Measurements from ENCODE around the gene ZSCAN20. TPM values are rescaled to one million over a fixed set of nuclear protein-coding genes. Genes with fewer than 3 reads are reported as not detected.

ZSCAN20 gene
- total RNA-seq, 4 donors from 2014 or later: 5.1 to 8.2 (median 7.0) TPM

DNA sequence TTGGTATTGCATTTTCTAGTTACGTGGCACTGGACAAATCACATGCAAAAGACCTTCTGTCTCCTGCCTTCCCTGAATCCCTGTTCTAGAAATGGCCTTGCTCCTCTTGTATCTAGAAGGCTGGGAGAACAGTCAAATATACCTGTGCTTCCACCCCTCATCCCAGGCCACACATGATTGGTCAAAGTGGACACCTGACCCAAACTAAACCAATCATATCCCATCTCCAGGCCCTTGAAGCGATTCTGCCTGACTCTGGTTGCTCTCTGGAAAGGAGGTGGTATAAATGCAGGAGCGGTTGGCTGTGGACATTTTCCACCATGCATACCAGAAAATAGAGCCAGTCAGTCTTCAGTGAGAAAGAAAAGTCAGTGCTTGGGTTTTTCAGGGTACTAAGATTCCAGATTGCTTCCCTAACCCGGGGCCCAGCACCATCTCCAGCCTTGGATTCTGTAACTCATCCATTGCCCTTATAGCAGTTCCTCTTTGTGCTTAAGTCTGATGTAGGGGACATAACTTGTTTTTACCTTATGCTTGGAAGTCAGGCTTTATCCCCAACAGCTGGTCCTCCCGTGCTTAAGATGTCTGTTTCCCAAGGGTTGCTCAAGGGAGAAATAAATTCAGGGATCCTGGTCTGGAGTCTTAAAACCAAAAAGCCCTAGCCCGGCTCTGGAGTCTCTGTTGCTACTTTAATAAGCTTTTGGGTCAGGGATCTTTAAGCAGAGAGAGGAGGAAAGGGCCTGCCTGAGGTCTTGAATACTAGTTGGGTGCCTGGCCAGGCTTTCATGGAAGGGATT is 33.9 kb upstream of the ZSCAN20 start:
- Histone ChIP-seq H3K4me3 (replicated peaks in 1 of 3) (no peak overlapping the region), H3K27ac (no peak overlapping the region), H3K9me3 (no peaks in the 10 kb centered on the region), H3K27me3 (no peaks in the 10 kb centered on the region), H3K4me1 (no peaks in the 10 kb centered on the region), H3K36me3 (no peaks in the 10 kb centered on the region)
- WGBS, 2 donors: 86 to 92% methylated on average over 6 of the region's 6 CpGs
- TF ChIP-seq, protein P1, sequence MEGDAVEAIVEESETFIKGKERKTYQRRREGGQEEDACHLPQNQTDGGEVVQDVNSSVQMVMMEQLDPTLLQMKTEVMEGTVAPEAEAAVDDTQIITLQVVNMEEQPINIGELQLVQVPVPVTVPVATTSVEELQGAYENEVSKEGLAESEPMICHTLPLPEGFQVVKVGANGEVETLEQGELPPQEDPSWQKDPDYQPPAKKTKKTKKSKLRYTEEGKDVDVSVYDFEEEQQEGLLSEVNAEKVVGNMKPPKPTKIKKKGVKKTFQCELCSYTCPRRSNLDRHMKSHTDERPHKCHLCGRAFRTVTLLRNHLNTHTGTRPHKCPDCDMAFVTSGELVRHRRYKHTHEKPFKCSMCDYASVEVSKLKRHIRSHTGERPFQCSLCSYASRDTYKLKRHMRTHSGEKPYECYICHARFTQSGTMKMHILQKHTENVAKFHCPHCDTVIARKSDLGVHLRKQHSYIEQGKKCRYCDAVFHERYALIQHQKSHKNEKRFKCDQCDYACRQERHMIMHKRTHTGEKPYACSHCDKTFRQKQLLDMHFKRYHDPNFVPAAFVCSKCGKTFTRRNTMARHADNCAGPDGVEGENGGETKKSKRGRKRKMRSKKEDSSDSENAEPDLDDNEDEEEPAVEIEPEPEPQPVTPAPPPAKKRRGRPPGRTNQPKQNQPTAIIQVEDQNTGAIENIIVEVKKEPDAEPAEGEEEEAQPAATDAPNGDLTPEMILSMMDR (IDR thresholded peaks at IDR 0.05): no peak
- TF ChIP-seq POLR2A (IDR thresholded peaks at IDR 0.05): no peak
- DNase-seq: no peak
- intact Hi-C loops (cut with DNase I): no loop called here

DNA sequence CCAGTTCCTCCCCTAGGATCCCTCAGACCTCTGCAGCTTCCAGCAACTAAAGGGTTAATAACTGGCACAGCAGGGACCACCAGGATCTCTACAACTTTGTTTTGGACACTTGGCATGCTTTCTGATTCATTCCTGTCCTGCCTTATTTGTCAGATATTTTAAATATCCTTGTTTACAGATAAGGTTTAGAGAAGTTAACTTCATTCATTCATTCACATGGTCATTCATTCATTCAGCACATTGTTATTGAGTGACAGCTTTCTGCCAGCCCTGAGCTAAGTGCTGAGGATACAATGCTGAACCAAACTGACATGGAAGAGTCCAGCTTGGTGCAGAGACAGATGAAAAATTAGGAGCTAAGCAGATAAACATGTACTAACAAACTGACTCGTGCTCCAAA is 32.8 kb upstream of the ZSCAN20 start:
- H3K4me1 ChIP-seq: no peaks in the 10 kb centered on the region
- H3K4me3 ChIP-seq (replicated peaks in 1 of 3): no peak overlapping the region
- H3K27ac ChIP-seq: no peak overlapping the region
- no peaks in the 10 kb centered on the region for H3K36me3 ChIP-seq
- WGBS, 2 donors: 32 to 33% methylated on average over 1 of the region's 1 CpG
- TF ChIP-seq, protein P1 (IDR thresholded peaks at IDR 0.05): no peak
- TF ChIP-seq POLR2A (IDR thresholded peaks at IDR 0.05): no peak
- no peaks in the 10 kb centered on the region for H3K9me3 ChIP-seq
- no peaks in the 10 kb centered on the region for H3K27me3 ChIP-seq
- DNase-seq: no peak
- intact Hi-C loops (cut with DNase I): no loop called here

DNA sequence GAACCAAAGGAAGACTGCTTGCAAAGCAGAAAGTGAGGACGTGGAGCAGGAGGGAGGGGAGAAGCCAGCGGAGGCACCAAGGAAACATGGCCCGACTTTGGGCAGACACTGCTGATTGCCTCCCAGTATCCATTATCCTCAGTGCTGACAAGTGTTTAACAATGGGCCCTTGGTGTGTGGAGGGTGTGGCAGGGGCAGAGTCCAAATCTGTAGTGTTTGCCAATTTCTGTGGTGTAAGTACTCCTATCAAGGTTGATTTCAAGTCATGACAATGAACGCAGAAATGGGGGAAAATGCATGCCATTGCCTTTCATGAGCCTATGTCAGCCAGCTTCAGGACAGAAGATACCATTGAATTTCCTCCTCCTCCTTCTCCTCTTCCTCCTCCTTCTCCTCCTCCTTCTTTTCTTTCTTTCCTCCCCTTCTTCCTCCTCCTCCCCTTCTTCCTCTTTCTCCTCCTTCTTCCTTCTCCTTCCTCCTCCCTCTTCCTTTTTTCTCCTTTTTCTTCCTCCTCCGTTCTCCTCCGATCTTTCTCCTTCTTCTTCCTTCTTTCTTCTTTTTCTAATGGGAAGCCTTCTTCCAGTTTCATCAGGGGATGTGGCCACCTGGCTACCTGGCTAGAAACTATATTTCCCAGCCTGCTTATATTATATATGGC is 31.2 kb upstream of the ZSCAN20 start:
- Histone ChIP-seq H3K4me1 (no peaks in the 10 kb centered on the region), H3K4me3 (replicated peaks in 1 of 3) (no peak overlapping the region), H3K27me3 (no peaks in the 10 kb centered on the region), H3K27ac (no peak overlapping the region), H3K9me3 (no peaks in the 10 kb centered on the region), H3K36me3 (no peaks in the 10 kb centered on the region)
- no peak for TF ChIP-seq POLR2A (IDR thresholded peaks at IDR 0.05)
- TF ChIP-seq, protein P1 (IDR thresholded peaks at IDR 0.05): no peak
- intact Hi-C loops (cut with DNase I): no loop called here
- 82 to 84% methylated on average over 6 of the region's 6 CpGs for WGBS, 2 donors
- no peak for DNase-seq

DNA sequence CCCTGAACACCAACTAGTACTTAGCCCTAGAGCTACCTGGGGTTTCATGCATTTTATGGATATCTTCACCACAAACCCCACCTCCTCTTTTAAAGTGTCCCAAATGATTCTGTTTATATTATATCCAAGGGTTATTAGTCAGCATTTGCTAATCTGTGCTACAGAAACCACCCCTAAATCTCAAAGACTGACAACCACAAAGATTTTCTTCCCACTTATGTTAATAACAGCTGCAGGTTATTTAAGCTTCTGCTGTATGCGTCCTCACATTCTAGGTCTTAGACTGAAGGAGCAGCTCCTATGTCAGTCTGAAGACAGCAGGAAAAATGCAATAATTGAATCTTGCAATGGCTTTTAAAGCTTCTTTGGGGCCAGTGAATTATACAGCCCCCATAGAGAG is 30.3 kb upstream of the ZSCAN20 start:
- intact Hi-C loops (cut with DNase I): no loop called here
- TF ChIP-seq POLR2A (IDR thresholded peaks at IDR 0.05): no peak
- TF ChIP-seq, protein P1 (IDR thresholded peaks at IDR 0.05): no peak
- WGBS, 2 donors: 88 to 94% methylated on average over 1 of the region's 1 CpG
- no peak overlapping the region for H3K27ac ChIP-seq
- DNase-seq: no peak
- H3K36me3 ChIP-seq: no peaks in the 10 kb centered on the region
- H3K4me1 ChIP-seq: no peaks in the 10 kb centered on the region
- H3K4me3 ChIP-seq (replicated peaks in 1 of 3): no peak overlapping the region
- H3K9me3 ChIP-seq: no peaks in the 10 kb centered on the region
- H3K27me3 ChIP-seq: no peaks in the 10 kb centered on the region

DNA sequence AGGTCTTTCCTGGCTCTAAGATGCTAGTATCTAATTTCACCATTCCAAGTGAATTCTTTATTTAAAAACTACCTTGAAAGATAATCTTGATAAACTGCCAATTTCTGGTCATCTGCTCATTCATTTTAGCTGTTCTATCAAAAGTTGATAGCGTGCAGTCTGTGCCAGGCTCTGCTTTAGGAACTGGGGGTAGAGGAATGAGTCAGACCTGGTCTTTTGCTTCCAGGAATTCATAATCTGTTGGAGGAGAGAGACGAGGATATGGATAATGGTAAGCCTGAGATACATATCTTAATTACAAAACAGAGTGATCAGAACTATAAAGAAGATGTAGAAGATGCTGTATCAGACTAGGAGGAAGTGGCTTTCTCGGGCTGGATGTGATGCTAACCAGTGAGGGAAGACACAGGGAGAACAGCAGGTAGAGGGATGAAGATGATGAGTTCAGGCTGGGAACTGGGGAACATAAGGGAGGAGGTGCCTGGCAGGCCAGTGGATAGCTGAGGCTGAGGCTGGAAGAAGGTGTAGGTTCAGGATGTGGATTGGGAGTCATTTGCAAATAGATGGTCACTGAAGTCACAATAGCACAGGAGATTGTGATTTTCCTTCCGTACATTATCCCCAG is 29.3 kb upstream of the ZSCAN20 start:
- Histone ChIP-seq H3K4me3 (replicated peaks in 1 of 3) (no peak overlapping the region), H3K27me3 (no peaks in the 10 kb centered on the region), H3K9me3 (no peaks in the 10 kb centered on the region), H3K4me1 (no peaks in the 10 kb centered on the region), H3K27ac (no peak overlapping the region), H3K36me3 (no peaks in the 10 kb centered on the region)
- DNase-seq: no peak
- intact Hi-C loops (cut with DNase I): no loop called here
- no peak for TF ChIP-seq POLR2A (IDR thresholded peaks at IDR 0.05)
- TF ChIP-seq, protein P1 (IDR thresholded peaks at IDR 0.05): no peak
- WGBS, 2 donors: 60 to 71% methylated on average over 4 of the region's 4 CpGs
